ENCODE data around the gene DSEL.

Gene DSEL

GRCh38 chr18:67500522-67501205 lies 15.9 kb downstream of the DSEL start:
- DNase-seq: no peak

- DNase-seq: no peak
These were observed 20.1 kb downstream of the DSEL start for GRCh38 chr18:67496469-67496868.

- DNase-seq: no peak
These were observed 30.0 kb downstream of the DSEL start for GRCh38 chr18:67486534-67486933.

- DNase-seq: no peak
These were observed 30.9 kb downstream of the DSEL start for GRCh38 chr18:67485655-67486054.

GRCh38 chr18:67484458-67484857 lies 32.1 kb downstream of the DSEL start:
- DNase-seq: no peak

GRCh38 chr18:67483952-67484351 lies 32.6 kb downstream of the DSEL start:
- DNase-seq: no peak

GRCh38 chr18:67483237-67483636 lies 33.3 kb downstream of the DSEL start:
- no peak for DNase-seq

GRCh38 chr18:67478249-67478648 lies 38.3 kb downstream of the DSEL start:
- no peak for DNase-seq

- no peak for DNase-seq
These were observed 39.0 kb downstream of the DSEL start for GRCh38 chr18:67477522-67477921.

- no peak for DNase-seq
These were observed 39.9 kb downstream of the DSEL start for GRCh38 chr18:67476585-67476984.

- no peak for DNase-seq
These were observed 40.8 kb downstream of the DSEL start for GRCh38 chr18:67475673-67476072.

GRCh38 chr18:67468038-67468437 lies 48.5 kb downstream of the DSEL start:
- DNase-seq: no peak

- DNase-seq: no peak
These were observed 49.3 kb downstream of the DSEL start for GRCh38 chr18:67467188-67467587.

GRCh38 chr18:67464499-67464898 lies 52.0 kb downstream of the DSEL start:
- no peak for DNase-seq

- DNase-seq: no peak
These were observed 52.7 kb downstream of the DSEL start for GRCh38 chr18:67463829-67464228.

GRCh38 chr18:67456711-67457110 lies 59.8 kb downstream of the DSEL start:
- DNase-seq: no peak
